Neural progenitor cell (in vitro differentiated cells): Measurements from ENCODE around the gene GABRG3.

ENCODE experiments used
- CTCF ChIP-seq: fragments of 200-600 bp; sonication (generic); IDR thresholded peaks from 2 replicates; pipeline ENCODE4 v1.5.1; 2017; ENCODE audit warnings: antibody characterized with exemption, mild to moderate bottlenecking
- EZH2phosphoT487 ChIP-seq: fragments of 200-600 bp; sonication (generic); IDR thresholded peaks from 2 replicates; pipeline ENCODE4 v1.6.1; 2017; ENCODE audit warnings: antibody characterized with exemption

DNA sequence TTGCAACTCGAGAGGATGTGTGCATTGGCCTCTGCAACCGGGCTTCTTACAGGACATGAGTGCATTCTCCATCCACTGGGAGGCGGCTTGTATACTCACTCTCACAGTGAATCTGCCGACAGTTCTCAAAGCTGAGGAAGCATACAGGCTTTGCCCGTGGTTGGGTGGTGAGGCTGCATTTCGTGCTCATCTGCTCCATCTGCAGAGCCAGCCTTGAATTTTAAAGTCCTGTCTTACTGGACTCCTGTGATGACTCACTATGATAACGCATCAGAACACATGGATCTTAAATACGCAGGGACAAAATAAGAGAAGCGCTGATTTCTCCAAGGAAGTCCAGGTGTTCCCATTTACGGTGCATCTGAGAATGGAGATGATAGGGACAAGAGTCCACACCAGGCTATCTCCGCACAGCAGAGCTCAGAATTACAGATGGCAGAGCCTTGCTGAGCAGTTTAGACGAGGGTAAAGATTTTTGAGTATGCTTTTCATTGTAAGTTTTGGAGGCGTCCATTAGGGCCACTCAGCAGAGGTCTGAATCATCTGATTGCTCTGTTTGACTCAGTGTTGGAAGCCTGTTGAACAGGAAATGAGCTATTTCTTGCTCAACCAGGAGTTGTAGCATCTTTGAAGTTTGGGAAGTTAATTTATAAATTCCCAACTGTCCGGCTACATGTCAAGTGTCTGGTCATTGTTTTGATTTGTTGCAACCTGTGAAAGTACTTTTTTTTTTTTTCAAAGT lies 87.1 kb downstream of the GABRG3 start:
- TF ChIP-seq CTCF (no peak), EZH2phosphoT487 (no peak)
